DND-41 (cell line): ENCODE results near the gene PSEN1.

ENCODE experiments used
- ATAC-seq: fragments of 200-7000 bp; cut with Tn5 transposase; 3 replicates; pipeline ENCODE4 v1.9.1; 2021; ENCODE audit warnings: low read depth; ENCODE audit not compliant: insufficient read depth
- DNase-seq: peaks from one replicate; pipeline ENCODE4 v3.0.0-alpha.2; 2020
- H2AFZ ChIP-seq: 2 replicates; pipeline ENCODE4 v1.6.0; 2012; ENCODE audit warnings: low read depth, low read length
- H3K27ac ChIP-seq: 2 replicates; pipeline ENCODE4 v1.5.1; 2012; ENCODE audit warnings: low read length, inconsistent platforms
- H3K27me3 ChIP-seq: fragments of 200-600 bp; sonication (generic); 2 replicates; pipeline ENCODE4 v1.6.0; 2012; ENCODE audit warnings: low read length, mild to moderate bottlenecking, inconsistent platforms; ENCODE audit not compliant: insufficient read depth, poor library complexity
- H3K36me3 ChIP-seq: 2 replicates; pipeline ENCODE4 v1.5.1; 2012; ENCODE audit warnings: low read length, inconsistent platforms; ENCODE audit not compliant: insufficient read depth
- H3K4me1 ChIP-seq: 2 replicates; pipeline ENCODE4 v1.5.1; 2012; ENCODE audit warnings: mild to moderate bottlenecking, low read length; ENCODE audit not compliant: insufficient read depth
- H3K4me2 ChIP-seq: 2 replicates; pipeline ENCODE4 v1.6.0; 2012; ENCODE audit warnings: mild to moderate bottlenecking, moderate library complexity, low read length, inconsistent platforms; ENCODE audit not compliant: insufficient read depth
- H3K4me3 ChIP-seq, 2 experiments: fragments of 200-600 bp in 1 of 2; shearing (Covaris generic) in 1 of 2; 2 replicates each; pipeline ENCODE4 v1.5.1; 2012 to 2016; ENCODE audit warnings: inconsistent platforms in 2 of 2, low read length in 2 of 2, mild to moderate bottlenecking in 2 of 2, low read depth in 1 of 2, moderate library complexity in 1 of 2
- H3K79me2 ChIP-seq: 2 replicates; pipeline ENCODE4 v1.6.0; 2012; ENCODE audit warnings: low read length, inconsistent platforms; ENCODE audit not compliant: insufficient read depth
- H3K9ac ChIP-seq: 2 replicates; pipeline ENCODE4 v1.6.0; 2012; ENCODE audit warnings: low read depth, mild to moderate bottlenecking, inconsistent platforms, low read length, moderate library complexity
- H3K9me3 ChIP-seq: 2 replicates; pipeline ENCODE4 v1.5.1; 2012; ENCODE audit warnings: low read length, moderate library complexity, mild to moderate bottlenecking, inconsistent platforms; ENCODE audit not compliant: insufficient read depth, severe bottlenecking
- H4K20me1 ChIP-seq: 2 replicates; pipeline ENCODE4 v1.6.0; 2012; ENCODE audit warnings: low read length; ENCODE audit not compliant: insufficient read depth
- CTCF ChIP-seq: IDR thresholded peaks from 2 replicates; pipeline ENCODE4 v1.5.1; 2012; ENCODE audit warnings: borderline replicate concordance, low read length, moderate library complexity, mild to moderate bottlenecking; ENCODE audit not compliant: poor library complexity, severe bottlenecking; ENCODE audit errors: extremely low read depth
- EZH2 ChIP-seq: IDR thresholded peaks from 3 replicates; pipeline ENCODE4 v1.6.1; 2012; ENCODE audit warnings: borderline replicate concordance, low read depth, mild to moderate bottlenecking, moderate library complexity, low read length, inconsistent platforms; ENCODE audit not compliant: severe bottlenecking

PSEN1 gene

GRCh38 chr14:73116079-73116665 lies 20.1 kb upstream of the PSEN1 start:
- H3K4me1 ChIP-seq, result no peaks in the 10 kb centered on the region
- H4K20me1 ChIP-seq, result peaks cover 27% of the 10 kb centered on the region
- H3K9ac ChIP-seq, result no peak overlapping the region
- no peaks in the 10 kb centered on the region for H3K9me3 ChIP-seq
- no peak overlapping the region for H2AFZ ChIP-seq
- peaks cover 91% of the 10 kb centered on the region for H3K36me3 ChIP-seq
- H3K79me2 ChIP-seq, result peaks cover 16% of the 10 kb centered on the region
- H3K27me3 ChIP-seq, result no peaks in the 10 kb centered on the region
- no peak for TF ChIP-seq CTCF
- TF ChIP-seq EZH2, result no peak
- no peak for DNase-seq
- H3K27ac ChIP-seq, result no peak overlapping the region
- no peak for ATAC-seq
- no peak overlapping the region for H3K4me2 ChIP-seq
- no peak overlapping the region for H3K4me3 ChIP-seq

GRCh38 chr14:73124180-73124894 lies 12.0 kb upstream of the PSEN1 start:
- Histone ChIP-seq H3K36me3 (peaks cover 51% of the 10 kb centered on the region), H3K9me3 (no peaks in the 10 kb centered on the region), H4K20me1 (no peaks in the 10 kb centered on the region), H3K9ac (no peak overlapping the region), H3K4me1 (no peaks in the 10 kb centered on the region), H3K79me2 (no peaks in the 10 kb centered on the region), H3K4me3 (no peak overlapping the region), H3K27me3 (no peaks in the 10 kb centered on the region), H2AFZ (no peak overlapping the region), H3K4me2 (no peak overlapping the region), H3K27ac (no peak overlapping the region)
- TF ChIP-seq CTCF (no peak), EZH2 (no peak)
- ATAC-seq, result no peak
- no peak for DNase-seq

- Histone ChIP-seq H3K4me3 (no peak overlapping the region), H3K9ac (no peak overlapping the region), H3K27me3 (no peaks in the 10 kb centered on the region), H3K9me3 (no peaks in the 10 kb centered on the region), H2AFZ (no peak overlapping the region), H3K79me2 (no peaks in the 10 kb centered on the region), H3K4me2 (no peak overlapping the region), H4K20me1 (no peaks in the 10 kb centered on the region), H3K27ac (no peak overlapping the region), H3K4me1 (no peaks in the 10 kb centered on the region), H3K36me3 (peaks cover 43% of the 10 kb centered on the region)
- DNase-seq (no peak), ATAC-seq (no peak)
- TF ChIP-seq CTCF, result no peak
- TF ChIP-seq EZH2, result no peak
Measured at GRCh38 chr14:73125169-73125588, 11.1 kb upstream of the PSEN1 start.
